PC-9 (cell line): ENCODE results near the gene ALDH1A3. TPM values are rescaled to one million over a fixed set of nuclear protein-coding genes. Genes with fewer than 3 reads are reported as not detected.

Experiments
- BruUV-seq: library from RNA; stranded (reverse); fragments of 400-500 nt; replicated peaks from 2 replicates; lab custom pipeline; 2021; lab: Mats Ljungman, UMichigan
- CTCF ChIA-PET: fragments of 300-600 bp; sonication (Branson Sonifier 250); formaldehyde crosslinking; loops from one replicate; lab custom pipeline; 2022; ENCODE audit warnings: antibody characterized with exemption; lab: Charles Lee
- POLR2A ChIA-PET: fragments of 300-600 bp; sonication (Branson Sonifier 250); formaldehyde crosslinking; loops from one replicate; lab custom pipeline; 2022; ENCODE audit warnings: antibody characterized with exemption; ENCODE audit not compliant: unreplicated experiment; lab: Charles Lee
- DNase-seq, 2 experiments: peaks; one replicate each; pipeline versions ENCODE4 v3.0.0 to v3.0.0-alpha.2; 2015 to 2022; ENCODE audit warnings: mixed read lengths in 1 of 2
- H2AFZ ChIP-seq: fragments of 200-600 bp; sonication (generic); 2 replicates; pipeline ENCODE4 v1.8.1; 2017; ENCODE audit warnings: antibody characterized with exemption
- H3F3A ChIP-seq: fragments of 200-600 bp; sonication (generic); 2 replicates; pipeline ENCODE4 v1.8.1; 2017; ENCODE audit warnings: antibody characterized with exemption, mild to moderate bottlenecking, low read depth; ENCODE audit not compliant: insufficient read depth
- H3K27ac ChIP-seq: fragments of 200-600 bp; sonication (generic); 2 replicates; pipeline ENCODE4 v1.6.1; 2016; ENCODE audit warnings: mixed run types
- H3K27me3 ChIP-seq: fragments of 200-600 bp; sonication (generic); 2 replicates; pipeline ENCODE4 v1.6.1; 2016; ENCODE audit warnings: low read depth, mixed run types; ENCODE audit not compliant: insufficient read depth
- H3K36me3 ChIP-seq: fragments of 200-600 bp; sonication (generic); 2 replicates; pipeline ENCODE4 v1.6.1; 2016; ENCODE audit warnings: low read depth, mixed run types
- H3K4me1 ChIP-seq: fragments of 200-600 bp; sonication (generic); replicated peaks from 2 replicates; pipeline ENCODE4 v1.6.1; 2016; ENCODE audit warnings: mixed run types; ENCODE audit not compliant: insufficient read depth
- H3K4me2 ChIP-seq: fragments of 200-600 bp; sonication (generic); 2 replicates; pipeline ENCODE4 v1.6.1; 2017; ENCODE audit warnings: mixed run types
- H3K4me3 ChIP-seq: fragments of 200-600 bp; sonication (generic); 2 replicates; pipeline ENCODE4 v1.6.1; 2016; ENCODE audit warnings: mixed run types
- H3K79me2 ChIP-seq: fragments of 200-600 bp; sonication (generic); 2 replicates; pipeline ENCODE4 v1.6.1; 2017; ENCODE audit warnings: low read depth, mixed run types
- H3K9me2 ChIP-seq: fragments of 200-600 bp; sonication (generic); 2 replicates; pipeline ENCODE4 v1.8.1; 2017; ENCODE audit warnings: mild to moderate bottlenecking; ENCODE audit not compliant: insufficient read depth
- H3K9me3 ChIP-seq: fragments of 200-600 bp; sonication (generic); 2 replicates; pipeline ENCODE4 v1.8.1; 2016; ENCODE audit warnings: low read depth; ENCODE audit not compliant: insufficient read depth
- H4K20me1 ChIP-seq: fragments of 200-600 bp; sonication (generic); 2 replicates; pipeline ENCODE4 v1.8.1; 2017; ENCODE audit not compliant: insufficient read depth
- CTCF ChIP-seq: fragments of 200-600 bp; sonication (generic); conservative IDR thresholded peaks from 2 replicates; pipeline ENCODE4 v1.6.1; 2017; ENCODE audit warnings: mixed run types, antibody characterized with exemption, mild to moderate bottlenecking, moderate library complexity
- EZH2 ChIP-seq: fragments of 200-600 bp; sonication (generic); IDR thresholded peaks from 2 replicates; pipeline ENCODE4 v1.8.0; 2017; ENCODE audit warnings: antibody characterized with exemption, low read depth
- intact Hi-C: fragments of 100-400 bp; cut with micrococcal nuclease; formaldehyde crosslinking; loops from one replicate; pipeline ENCODE4 v1.10.0; 2022; ENCODE audit not compliant: unreplicated experiment
- total RNA-seq: library from RNA; stranded (reverse); gene quantifications from 2 replicates; pipeline ENCODE4 v1.2.3, GENCODE V29; 2021

ALDH1A3 gene
- total RNA-seq, 1 experiment from 2014 or later, result 469 TPM

- Histone ChIP-seq H3K9me2 (no peaks in the 10 kb centered on the region), H2AFZ (no peak overlapping the region), H3K27me3 (no peaks in the 10 kb centered on the region), H3K79me2 (no peaks in the 10 kb centered on the region), H4K20me1 (no peaks in the 10 kb centered on the region), H3K36me3 (0 out of 2 replicates have a peak, but pooled peaks cover 12% of the 10 kb centered on the region), H3K9me3 (no peaks in the 10 kb centered on the region), H3K4me3 (no peak overlapping the region), H3K27ac (no peak overlapping the region), H3K4me1 (0 out of 2 replicates have a peak, but pooled peaks cover 13% of the 10 kb centered on the region), H3K4me2 (no peak overlapping the region), H3F3A (no peaks in the 10 kb centered on the region)
- no peak for TF ChIP-seq CTCF
- no peak for TF ChIP-seq EZH2
- CTCF ChIA-PET, result interaction anchor here (0.6 kb wide), 1 partner anchor 29 kb away, joined by 3 read pairs; no protein-coding TSS in a partner anchor
- POLR2A ChIA-PET, result interaction anchor here (0.7 kb wide), 1 partner anchor 73 kb away, joined by 3 read pairs; no protein-coding TSS in a partner anchor
- intact Hi-C loops, result loop anchor here (1.0 kb wide), 1 partner anchor 10 kb away; no protein-coding TSS in a partner anchor
- no TSS peak for BruUV-seq
- DNase-seq, result peak; percentile 46 to 60
Observed at GRCh38 chr15:100928632-100929280, 49.1 kb downstream of the ALDH1A3 start.

GRCh38 chr15:100929641-100930042 is 50.0 kb downstream of the ALDH1A3 start:
- Histone ChIP-seq H3K4me3 (no peak overlapping the region), H3K4me2 (no peak overlapping the region), H3K36me3 (0 out of 2 replicates have a peak, but pooled peaks cover 12% of the 10 kb centered on the region), H3K4me1 (0 out of 2 replicates have a peak, but pooled peaks cover 13% of the 10 kb centered on the region), H4K20me1 (no peaks in the 10 kb centered on the region), H3K27ac (no peak overlapping the region), H3K27me3 (no peaks in the 10 kb centered on the region), H3K9me2 (no peaks in the 10 kb centered on the region), H2AFZ (no peak overlapping the region), H3K79me2 (no peaks in the 10 kb centered on the region), H3K9me3 (no peaks in the 10 kb centered on the region), H3F3A (no peaks in the 10 kb centered on the region)
- ChIA-PET CTCF (no interaction called here), POLR2A (no interaction called here)
- intact Hi-C loops, result loop anchor here (1.0 kb wide), 1 partner anchor 11 kb away; no protein-coding TSS in a partner anchor
- TF ChIP-seq EZH2 (no peak), CTCF (no peak)
- DNase-seq, result no peak
- no TSS peak for BruUV-seq

GRCh38 chr15:100930306-100930848 is 50.7 kb downstream of the ALDH1A3 start:
- ChIA-PET CTCF (interaction anchor here (1.0 kb wide), 1 partner anchor 13 kb away, joined by 3 read pairs; no protein-coding TSS in a partner anchor), POLR2A (no interaction called here)
- no TSS peak for BruUV-seq

More at GRCh38 chr15:100930306-100930848, 50.7 kb downstream of the ALDH1A3 start:
- 0 out of 2 replicates have a peak, but pooled peaks cover 13% of the 10 kb centered on the region for H3K4me1 ChIP-seq
- H3K4me3 ChIP-seq, result no peak overlapping the region
- H3K4me2 ChIP-seq, result no peak overlapping the region
- no peaks in the 10 kb centered on the region for H3K9me2 ChIP-seq
- no peak for DNase-seq
- no peaks in the 10 kb centered on the region for H3F3A ChIP-seq
- H2AFZ ChIP-seq, result no peak overlapping the region
- TF ChIP-seq CTCF (no peak), EZH2 (no peak)
- no peaks in the 10 kb centered on the region for H4K20me1 ChIP-seq
- no peaks in the 10 kb centered on the region for H3K27me3 ChIP-seq
- no peaks in the 10 kb centered on the region for H3K79me2 ChIP-seq
- H3K36me3 ChIP-seq, result 0 out of 2 replicates have a peak, but pooled peaks cover 11% of the 10 kb centered on the region
- intact Hi-C loops, result no loop called here
- no peak overlapping the region for H3K27ac ChIP-seq
- no peaks in the 10 kb centered on the region for H3K9me3 ChIP-seq
